Posterior vena cava (tissue), 2 donors: ENCODE measurements around the gene GNAO1. TPM values are rescaled to one million over a fixed set of nuclear protein-coding genes. Genes with fewer than 3 reads are reported as not detected.
A peak's percentile ranks its signal among the peaks of the same experiment; 100 is the strongest.

ENCODE experiments used
- DNase-seq: peaks from one replicate; pipeline ENCODE4 v3.0.0-alpha.2; 2020; ENCODE audit warnings: low spot score
- intact Hi-C, 2 donors: fragments of 100-400 bp; cut with DNase I; formaldehyde crosslinking; loops; one replicate each; pipeline versions ENCODE4 v1.14.1 to v1.14.2; 2022 to 2023
- long read RNA-seq, 2 donors: library from polyadenylated mRNA; unstranded; transcript quantifications; one replicate each; pipeline ENCODE4 v2.0.0, GENCODE V29; 2020 to 2021
- total RNA-seq, 2 donors: library from RNA; stranded (reverse); fragmentation: NEBNext Ultra II Directional; extraction: Animal tissue kit (Norgen Biotek cat#: 25700); gene quantifications; one replicate each; pipeline ENCODE4 v1.2.1, GENCODE V29; 2021
- donor health status: DM: yes; HTN: yes; CAD: no.
- donor health status: DM: yes; HTN: yes; CAD: no.

GNAO1 gene
- total RNA-seq: 10 to 100 TPM; 21.4 to 39.1 TPM
- long read RNA-seq, donor 1, full-length matches to known transcripts: 2 of 6 reads
- long read RNA-seq, donor 1, partial matches to known transcripts: 2 of 6 reads
- long read RNA-seq, donor 1, other reads (novel, unspliced or antisense): 2 of 6 reads
- long read RNA-seq, donor 2, partial matches to known transcripts: 1 of 10 reads
- long read RNA-seq, donor 2, other reads (novel, unspliced or antisense): 8 of 10 reads

DNA sequence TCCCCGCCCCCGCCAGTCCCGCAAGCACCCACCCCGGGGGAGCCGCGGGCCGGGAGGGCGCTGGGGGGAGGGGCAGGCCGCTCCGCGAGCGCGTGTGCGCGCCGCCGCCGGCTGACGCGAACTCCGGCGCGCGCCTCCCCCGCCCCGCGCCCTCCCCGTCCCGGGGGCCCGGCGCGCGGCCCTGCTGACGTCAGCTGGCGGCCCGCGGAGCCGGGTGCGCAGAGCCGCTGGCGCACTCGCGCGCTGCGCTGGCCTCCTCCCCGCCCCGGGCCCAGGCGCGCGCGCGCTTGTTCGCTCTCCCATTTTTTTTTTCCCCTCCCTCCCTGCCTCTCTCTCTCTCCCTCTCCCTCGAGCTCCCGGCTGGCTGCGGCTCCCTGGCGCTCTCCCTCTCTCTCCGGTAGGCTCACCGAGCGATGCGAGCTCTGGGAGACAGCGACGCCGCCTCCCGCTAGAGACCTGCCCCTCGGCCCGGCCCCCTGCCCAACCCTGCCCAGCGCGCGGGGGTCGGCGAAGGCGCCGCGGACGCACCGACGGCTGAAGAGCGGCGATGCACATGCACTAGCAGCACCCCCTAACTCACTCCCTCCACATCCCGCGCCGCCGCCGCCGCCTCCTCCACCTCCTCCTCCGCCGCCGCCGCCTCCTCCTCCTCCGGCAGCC, at the start of gene GNAO1:
Gene GNAO1 (plus strand): TSS at position 334 of the 660 bp plus-strand sequence. CDS start 747 bp downstream, outside the sequence.
- peak; percentile 90 for DNase-seq
- intact Hi-C loops: loop anchor here (10.0 kb wide), 3 partner anchors 86 to 706 kb away; no protein-coding TSS in a partner anchor

DNA sequence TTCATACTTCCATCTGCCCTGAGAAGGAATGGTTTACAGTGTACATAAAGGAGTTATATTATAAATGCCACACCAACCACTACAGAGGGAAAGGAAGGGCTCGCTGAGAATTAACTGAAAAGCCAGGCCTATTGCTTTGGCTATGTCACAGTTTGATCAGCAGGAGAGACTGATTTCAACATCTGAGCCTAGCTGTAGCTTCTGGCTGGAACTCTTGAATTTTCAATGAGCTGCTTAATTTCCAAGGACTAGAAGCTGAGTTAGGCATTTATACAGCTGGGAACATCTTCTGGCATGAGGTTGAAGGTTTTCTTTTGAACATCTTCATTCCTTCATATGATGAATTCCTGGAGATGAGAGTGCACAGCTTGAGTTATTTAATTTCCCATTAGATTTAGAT, 47.6 kb upstream of the GNAO1 start:
- DNase-seq: no peak
- intact Hi-C loops: no loop called here

DNA sequence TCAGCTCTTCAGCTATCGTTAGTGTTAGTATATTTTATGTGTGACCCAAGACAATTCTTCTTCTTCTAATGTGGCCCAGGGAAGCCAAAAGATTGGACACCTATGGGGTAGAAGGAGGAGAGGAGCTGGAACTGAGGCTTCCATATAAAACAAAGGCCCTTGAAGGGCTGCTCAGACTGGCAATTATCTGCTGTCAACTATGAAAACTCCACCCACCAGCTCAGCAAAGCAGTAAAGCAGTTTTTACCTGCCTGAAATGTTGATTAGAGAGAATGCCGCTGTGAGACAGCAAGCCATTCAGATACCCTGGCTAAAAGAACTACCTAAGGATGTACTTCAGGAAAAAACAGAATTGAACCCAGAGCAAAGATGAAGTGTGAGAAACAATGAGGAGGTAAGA, 45.9 kb upstream of the GNAO1 start:
- intact Hi-C loops: no loop called here

DNA sequence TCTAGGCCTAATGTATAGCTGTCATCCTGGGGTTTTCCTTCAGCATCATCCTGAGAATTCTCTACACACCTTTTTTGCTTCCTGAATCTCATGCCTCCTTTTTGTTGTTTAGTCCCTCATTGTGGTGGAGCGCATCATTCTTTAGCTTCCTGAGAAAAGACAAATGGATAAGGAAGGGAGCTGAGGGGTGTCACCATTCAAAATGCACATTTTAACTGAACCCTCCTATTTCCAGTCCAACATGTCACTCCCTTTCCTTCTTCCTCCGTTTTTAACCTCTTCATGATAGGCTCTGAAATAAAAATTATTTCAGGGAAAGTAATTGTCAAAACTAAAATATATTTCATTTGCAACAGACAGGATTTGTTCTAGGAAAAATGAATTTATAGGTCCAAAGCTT, 39.7 kb upstream of the GNAO1 start:
- DNase-seq: no peak
- intact Hi-C loops: no loop called here

More for the DNA sequence above, 45.9 kb upstream of the GNAO1 start:
- DNase-seq: no peak

DNA sequence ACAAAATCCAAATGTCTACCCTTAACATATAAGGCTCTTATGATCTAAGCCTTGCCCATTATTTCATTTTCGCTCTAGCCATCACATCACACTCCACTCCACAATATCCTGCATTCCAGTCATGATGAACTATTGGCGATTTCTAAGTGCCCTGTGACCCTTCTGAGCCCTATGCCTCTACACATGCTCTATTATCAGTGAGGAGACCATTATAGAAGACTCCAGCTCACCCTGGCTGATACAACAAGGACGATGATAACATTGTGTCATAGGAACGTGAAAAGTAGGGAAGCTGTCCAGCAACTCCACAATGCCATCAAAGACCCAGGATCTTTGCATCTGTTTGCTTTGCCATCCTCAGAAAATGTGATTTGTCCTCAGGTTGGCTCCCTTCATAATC, 29.6 kb upstream of the GNAO1 start:
- no peak for DNase-seq
- intact Hi-C loops: no loop called here

DNA sequence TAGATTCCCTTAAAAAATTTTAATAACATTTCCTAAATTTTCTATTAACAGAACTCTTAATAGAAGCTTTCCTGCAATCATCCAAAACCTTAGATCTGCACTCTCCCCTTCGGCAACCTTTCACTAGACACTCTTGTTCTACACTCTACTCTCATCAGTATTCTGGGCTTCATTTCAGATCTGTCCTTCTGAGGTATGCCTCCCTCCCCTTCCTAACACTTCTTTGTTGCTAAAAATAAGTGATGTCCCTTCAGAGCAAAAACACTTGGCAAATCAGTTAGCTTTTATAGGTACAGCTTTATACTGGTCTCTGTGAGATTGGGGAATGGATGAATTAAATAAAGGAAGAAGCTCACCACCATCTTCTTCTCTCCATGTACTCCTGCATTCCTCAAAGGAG, 28.2 kb upstream of the GNAO1 start:
- no peak for DNase-seq
- intact Hi-C loops: no loop called here

DNA sequence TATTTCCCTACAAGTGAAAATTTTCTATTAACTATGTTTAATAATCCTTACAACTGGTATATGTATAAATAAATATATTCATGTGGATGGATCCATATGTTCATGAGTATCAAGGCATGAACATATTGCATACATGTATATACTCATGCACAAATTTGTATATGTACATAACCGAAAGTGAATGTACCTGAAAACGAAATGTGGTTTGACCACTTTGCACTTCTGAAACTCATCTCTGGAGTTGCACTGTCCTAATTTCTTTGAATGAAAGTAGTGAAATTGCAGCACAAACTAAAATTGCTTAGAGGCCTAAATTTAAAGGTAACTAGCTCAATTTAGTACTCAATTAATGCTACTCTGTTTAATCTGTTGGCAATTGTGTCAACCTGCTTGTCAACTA, 27.4 kb upstream of the GNAO1 start:
- intact Hi-C loops: no loop called here
- no peak for DNase-seq

DNA sequence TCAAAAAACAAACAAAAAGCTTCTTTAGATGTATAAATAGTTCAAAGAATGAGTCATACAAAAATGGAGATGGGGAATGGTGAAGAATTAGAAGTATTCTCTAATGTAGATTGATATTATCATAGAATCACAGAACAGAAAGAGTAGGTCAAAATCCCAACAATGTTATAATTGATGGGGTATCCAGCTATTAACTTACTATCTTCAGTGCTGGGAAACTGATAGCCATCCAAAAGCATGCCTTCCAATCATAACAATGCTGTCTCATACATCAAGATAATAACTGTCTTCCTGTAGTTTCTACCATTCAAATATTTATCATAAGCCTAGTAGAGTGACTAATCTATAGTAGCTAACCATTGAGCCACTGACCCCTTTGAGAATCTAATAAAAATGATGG, 26.7 kb upstream of the GNAO1 start:
- intact Hi-C loops: no loop called here
- no peak for DNase-seq

DNA sequence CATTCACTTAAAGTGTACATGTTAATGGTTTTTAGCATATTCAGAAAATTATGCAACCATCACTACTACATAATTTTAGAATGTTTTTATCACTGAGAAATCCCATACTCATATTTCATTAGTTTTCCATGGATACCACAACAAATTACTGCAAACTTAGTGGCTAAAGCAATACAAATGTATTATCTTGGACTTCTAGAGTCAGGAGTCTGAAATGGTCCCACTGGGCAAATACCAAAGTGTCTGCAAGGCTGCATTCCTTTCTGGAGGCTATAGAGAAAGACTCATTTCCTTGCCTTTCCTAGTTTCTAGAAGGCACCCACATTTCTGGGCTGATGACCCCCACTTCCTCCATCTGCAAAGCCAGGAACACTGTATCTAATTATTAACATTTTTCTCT, 16.9 kb upstream of the GNAO1 start:
- no peak for DNase-seq
- intact Hi-C loops: no loop called here

DNA sequence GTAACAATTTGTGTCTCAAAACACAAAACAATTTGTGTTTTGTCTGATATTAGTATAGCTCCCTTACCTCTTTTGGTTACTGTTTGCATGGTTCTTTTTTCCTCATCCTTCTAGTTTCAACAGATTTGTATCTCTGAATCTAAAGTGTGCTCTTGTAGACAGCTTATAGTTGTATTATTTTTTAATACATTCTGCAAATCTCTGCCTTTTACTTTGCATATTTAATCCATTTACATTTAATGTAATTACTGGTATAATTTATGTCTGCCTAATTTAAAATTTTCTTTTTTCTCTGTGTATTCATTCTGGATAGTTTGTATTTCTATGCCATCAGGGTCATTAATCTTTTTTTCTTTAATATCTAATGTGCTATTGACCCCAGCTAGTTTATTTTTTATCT, 9.9 kb upstream of the GNAO1 start:
- no peak for DNase-seq
- intact Hi-C loops: no loop called here

DNA sequence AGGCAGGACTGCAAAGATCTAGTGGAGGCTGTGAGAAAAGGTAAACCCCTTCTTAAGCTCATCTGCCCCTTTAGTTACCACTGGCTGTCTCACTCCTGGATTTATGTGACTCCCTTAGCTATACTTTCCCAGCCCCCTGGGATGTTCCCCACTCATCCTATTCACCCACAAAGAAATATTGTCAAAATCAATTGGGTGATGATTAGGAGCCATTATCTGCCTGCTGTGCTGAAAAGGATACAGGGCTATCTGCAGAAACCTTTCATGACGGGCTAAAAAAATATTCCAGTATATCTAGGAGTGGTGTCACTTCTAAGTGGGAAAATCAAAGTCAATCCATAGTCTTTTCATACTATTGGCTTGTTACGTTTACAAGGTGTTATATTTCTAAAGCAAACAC, 8.0 kb upstream of the GNAO1 start:
- no peak for DNase-seq
- intact Hi-C loops: no loop called here

DNA sequence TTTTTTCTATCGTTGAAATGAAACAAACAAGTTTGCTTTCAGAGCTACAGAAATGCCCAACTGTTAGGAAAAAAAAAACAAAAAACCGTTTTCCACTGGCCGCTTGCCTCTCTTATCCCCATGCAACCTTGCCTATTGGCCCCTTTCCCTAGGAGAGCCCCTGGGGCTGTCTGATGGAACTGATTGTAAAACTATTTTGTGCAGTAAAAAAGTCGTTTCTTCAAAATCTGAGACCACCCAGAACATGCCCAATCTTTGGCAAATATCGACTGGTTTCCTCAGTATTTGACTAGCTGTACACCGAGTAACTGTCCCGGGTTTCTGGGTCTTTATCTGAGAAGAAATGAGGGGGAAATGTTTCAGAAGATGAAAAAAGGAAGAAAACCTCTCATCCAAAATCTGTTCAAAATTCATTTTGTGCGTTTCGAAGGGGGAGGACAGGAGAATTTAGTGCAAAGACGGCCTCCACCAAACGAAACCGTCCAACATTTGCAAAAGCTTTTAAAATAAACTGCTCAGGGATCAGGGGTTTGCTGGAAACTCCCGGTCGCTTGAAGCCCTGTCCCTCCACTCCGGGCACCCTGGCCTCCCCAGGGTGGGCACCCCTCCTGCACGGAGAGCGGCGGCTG, 1.1 kb upstream of the GNAO1 start:
- intact Hi-C loops: loop anchor here (10.0 kb wide), 3 partner anchors 85 to 705 kb away; no protein-coding TSS in a partner anchor
- DNase-seq: no peak

DNA sequence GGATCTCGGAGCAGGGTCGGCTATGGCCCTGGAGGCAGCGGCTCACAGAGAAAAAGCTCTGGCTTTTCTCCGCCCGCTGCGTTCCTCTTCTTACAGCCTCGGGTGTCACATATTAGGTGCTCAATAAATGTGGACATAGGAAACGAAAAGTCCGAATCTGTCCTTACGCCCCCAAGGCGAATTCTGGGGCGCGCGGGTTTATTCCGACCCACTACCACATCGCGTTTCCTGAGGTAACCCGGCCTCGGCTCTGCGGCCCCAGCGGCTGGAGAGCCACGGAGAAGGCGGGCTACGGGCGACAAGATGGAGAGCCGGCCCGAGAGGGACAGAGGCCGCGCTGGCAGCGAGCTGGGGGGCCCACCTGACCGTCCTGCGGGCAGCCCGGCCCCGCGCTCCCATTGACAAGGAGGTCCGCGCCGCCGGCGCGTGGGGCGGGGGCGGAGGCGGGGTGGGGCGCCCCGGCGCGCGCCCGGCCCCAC, 573 bp upstream of the GNAO1 start:
- DNase-seq: no peak
- intact Hi-C loops: loop anchor here (10.0 kb wide), 3 partner anchors 86 to 706 kb away; no protein-coding TSS in a partner anchor

DNA sequence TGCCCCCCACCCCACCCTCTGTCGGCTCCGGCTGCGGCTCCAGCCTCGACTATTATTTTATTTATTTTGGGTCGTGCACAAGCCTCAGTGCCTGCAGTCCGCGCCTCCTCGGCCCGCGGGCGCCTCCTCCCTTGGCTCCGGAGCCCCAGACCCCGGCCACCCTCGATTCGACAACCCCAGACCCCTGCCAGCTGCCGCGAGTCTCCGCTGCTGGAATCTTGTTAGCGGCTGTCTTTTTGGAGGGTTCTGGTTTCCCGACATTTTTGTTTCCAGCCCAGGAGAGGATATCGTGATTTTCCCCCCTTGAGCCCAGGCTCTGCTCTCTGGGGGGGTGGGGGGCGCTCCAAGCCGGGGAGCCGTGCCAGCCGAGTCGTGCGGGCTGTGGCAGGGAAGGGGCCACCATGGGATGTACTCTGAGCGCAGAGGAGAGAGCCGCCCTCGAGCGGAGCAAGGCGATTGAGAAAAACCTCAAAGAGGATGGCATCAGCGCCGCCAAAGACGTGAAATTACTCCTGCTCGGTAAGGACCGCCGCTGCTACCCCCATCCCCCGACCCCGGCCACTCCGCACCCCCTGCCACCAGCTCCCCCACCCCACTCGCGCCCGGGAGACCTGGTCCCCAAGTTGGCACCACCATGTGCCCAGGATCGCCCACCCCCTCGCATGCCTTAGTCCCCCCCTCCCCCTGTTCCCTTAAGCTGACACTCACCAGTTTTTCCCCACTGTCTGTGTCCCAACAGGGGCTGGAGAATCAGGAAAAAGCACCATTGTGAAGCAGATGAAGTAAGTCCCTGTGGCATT, 746 bp downstream of the GNAO1 start:
- intact Hi-C loops: loop anchor here (1.0 to 10.0 kb wide), 4 partner anchors 10 to 707 kb away; no protein-coding TSS in a partner anchor
- no peak for DNase-seq

DNA sequence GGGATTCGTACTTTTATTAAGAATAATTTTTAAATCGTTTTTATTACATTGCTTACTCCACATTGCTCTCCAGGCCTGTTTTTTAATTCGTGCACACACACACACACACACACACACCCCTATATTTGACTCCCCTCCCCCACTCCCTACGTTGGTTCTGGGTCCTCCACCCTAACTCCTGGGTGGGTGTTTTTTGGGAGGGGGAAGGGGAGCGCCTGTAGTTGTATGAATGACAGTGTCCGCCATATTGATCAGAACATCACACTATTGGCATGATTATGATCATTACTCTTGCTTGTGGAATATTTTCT, 1.3 kb downstream of the GNAO1 start:
- intact Hi-C loops: loop anchor here (1.0 to 10.0 kb wide), 4 partner anchors 10 to 708 kb away; no protein-coding TSS in a partner anchor
- DNase-seq: no peak

DNA sequence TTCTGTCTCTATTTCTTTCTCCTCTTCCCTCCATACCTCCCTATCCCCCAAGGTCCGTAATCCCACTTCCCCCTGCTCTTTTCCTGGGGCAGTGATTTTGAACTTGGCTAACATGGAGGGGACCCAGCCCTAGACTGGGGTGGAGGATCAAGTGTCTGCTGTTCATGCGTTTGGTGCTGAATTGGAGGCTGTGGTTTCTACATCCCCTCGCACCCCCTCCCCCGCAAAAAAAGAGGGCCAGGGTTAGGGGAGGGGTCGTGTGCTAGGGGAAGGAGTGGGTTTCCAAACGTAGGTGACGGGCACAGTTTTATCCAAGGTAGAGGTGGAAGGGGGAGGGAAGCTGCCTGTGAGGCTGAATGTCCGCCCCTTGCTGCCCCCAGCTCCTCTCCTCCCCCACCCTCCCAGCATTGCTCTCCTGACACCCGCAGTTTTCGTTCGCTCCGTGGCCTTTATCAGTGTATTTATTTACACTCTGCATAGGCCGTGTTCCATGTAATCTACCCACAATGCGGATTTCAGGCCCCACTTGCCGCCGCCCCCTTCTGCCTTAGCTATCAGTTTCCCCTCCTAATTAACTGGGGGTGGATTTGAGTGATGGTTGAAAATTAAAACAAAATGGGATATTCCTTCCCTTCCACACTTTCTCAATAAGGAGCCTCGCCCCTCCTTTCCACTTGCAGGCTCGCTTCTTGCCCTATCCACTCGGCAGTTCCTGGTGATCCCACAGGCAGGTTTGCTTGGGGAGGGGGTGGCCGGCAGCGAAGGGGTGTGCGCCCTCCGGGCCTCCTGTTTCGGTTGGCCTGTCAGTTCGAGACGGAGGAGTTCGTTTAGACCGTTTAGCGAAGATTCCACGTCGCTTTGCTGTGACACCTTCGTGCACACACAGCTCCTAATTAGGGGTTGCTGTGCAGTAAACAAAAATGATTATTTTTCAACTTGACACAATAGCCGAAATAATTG, 2.0 kb downstream of the GNAO1 start:
- no peak for DNase-seq
- intact Hi-C loops: loop anchor here (1.0 to 10.0 kb wide), 4 partner anchors 9 to 708 kb away; no protein-coding TSS in a partner anchor

DNA sequence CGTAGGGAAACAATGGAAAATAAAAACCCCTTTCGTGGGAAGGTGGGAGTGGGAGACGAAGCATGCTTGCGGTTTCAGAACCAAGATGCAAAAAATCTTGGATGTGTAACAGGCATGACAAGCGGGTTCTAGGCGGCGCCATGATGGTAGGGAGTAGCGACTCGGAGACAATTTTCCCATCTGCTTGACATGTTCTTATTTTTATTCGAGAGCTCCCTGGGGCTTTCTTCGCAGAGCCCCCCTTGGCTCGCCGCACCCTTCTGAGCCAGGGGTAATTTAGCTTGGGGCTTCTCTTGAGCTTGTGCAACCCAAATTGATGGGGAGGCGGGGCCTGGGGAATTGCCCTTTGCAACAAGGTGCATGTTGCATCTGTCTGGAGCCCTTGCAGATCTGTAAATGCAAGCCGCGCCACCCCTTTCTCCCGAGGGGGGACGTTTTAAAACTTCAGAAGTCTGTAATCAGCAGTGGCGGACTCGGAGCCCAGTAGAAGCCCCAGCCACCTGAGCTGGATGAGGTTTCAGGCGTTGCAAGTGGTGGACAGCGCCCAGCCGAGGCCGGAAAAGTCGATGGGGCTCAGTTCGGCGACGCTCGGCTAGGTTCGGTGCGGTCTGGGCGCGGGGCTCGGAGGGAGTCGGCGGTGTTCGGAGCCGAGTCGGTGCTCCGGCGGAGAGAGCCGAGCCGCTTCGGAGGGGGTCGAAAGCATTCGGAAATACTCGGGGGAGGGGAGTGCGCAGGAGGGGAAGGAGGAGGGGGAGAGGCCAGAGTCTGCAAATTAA, 2.9 kb downstream of the GNAO1 start:
- intact Hi-C loops: loop anchor here (10.0 kb wide), 3 partner anchors 89 to 709 kb away; no protein-coding TSS in a partner anchor
- peak; percentile 94 for DNase-seq

DNA sequence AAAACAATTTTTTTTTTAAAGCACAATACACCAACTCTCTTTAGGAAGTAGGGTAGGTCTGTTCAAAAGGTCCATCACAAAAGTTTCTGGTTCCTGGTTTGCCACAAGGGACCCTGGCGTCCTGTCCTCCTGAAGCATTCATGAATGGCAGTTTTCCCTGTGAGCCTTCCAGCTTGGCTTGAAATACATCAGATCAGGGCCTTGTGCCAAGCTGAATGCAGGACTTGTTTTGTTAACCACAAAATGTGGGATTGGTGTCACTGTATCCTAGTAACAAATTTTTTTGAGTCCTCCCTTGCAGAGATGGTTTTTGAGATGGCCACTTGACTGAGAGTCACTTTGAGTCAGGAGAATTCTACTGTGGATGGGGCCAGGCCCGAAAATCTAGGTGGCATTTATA, 3.9 kb downstream of the GNAO1 start:
- no peak for DNase-seq
- intact Hi-C loops: loop anchor here (10.0 kb wide), 3 partner anchors 90 to 710 kb away; no protein-coding TSS in a partner anchor
